Measurements from ENCODE around the gene LHFPL2. TPM values are rescaled to one million over a fixed set of nuclear protein-coding genes. Genes with fewer than 3 reads are reported as not detected.
"Not testable (repeated sequence)": the region's sequence is repeated elsewhere in the genome, so short reads cannot be mapped to it uniquely, and the experiment has no call there.

LHFPL2 gene
- total RNA-seq, 2 experiments from 2014 or later = 0.20 TPM; not detected in 1

- POLR2A ChIA-PET = no interaction called here
- H3K36me3 Mint-ChIP-seq (ENCODE audit: low read depth) = no peaks in the 10 kb centered on the region
- no peaks in the 10 kb centered on the region for H3K4me1 Mint-ChIP-seq (ENCODE audit: low read depth)
- no peak for DNase-seq
- TF ChIP-seq CTCF (IDR thresholded peaks at IDR 0.05) = no peak
- H3K9me3 Mint-ChIP-seq = peaks cover 6% of the 10 kb centered on the region
- CTCF ChIA-PET = interaction anchor here (0.6 kb wide), 1 partner anchor 380 kb away, joined by 3 read pairs; no protein-coding TSS in a partner anchor
- no peak overlapping the region for H3K27ac Mint-ChIP-seq
- no peak for ATAC-seq
- intact Hi-C loops (cut with micrococcal nuclease) = no loop called here
- H3K27me3 Mint-ChIP-seq = peaks cover 10% of the 10 kb centered on the region
- H3K4me3 Mint-ChIP-seq = no peak overlapping the region
Observed at GRCh38 chr5:78690253-78690972, 41.8 kb upstream of the LHFPL2 start.

- intact Hi-C loops (cut with micrococcal nuclease) = no loop called here
- ATAC-seq (no peak), DNase-seq (no peak)
- Mint-ChIP-seq H3K9me3 (peaks cover 6% of the 10 kb centered on the region), H3K27ac (no peak overlapping the region), H3K27me3 (peaks cover 8% of the 10 kb centered on the region), H3K4me1 (ENCODE audit: low read depth) (no peaks in the 10 kb centered on the region), H3K4me3 (no peak overlapping the region), H3K36me3 (ENCODE audit: low read depth) (no peaks in the 10 kb centered on the region)
- ChIA-PET POLR2A (no interaction called here), CTCF (no interaction called here)
- no peak for TF ChIP-seq CTCF (IDR thresholded peaks at IDR 0.05)
Observed at GRCh38 chr5:78689540-78690252, 41.1 kb upstream of the LHFPL2 start.

- H3K4me3 Mint-ChIP-seq; H3K36me3 Mint-ChIP-seq (ENCODE audit: low read depth); DNase-seq; H3K9me3 Mint-ChIP-seq; H3K27ac Mint-ChIP-seq; H3K4me1 Mint-ChIP-seq (ENCODE audit: low read depth); ATAC-seq; POLR2A ChIA-PET; intact Hi-C loops (cut with micrococcal nuclease); CTCF ChIA-PET: not testable (repeated sequence)
- peaks cover 12% of the 10 kb centered on the region for H3K27me3 Mint-ChIP-seq
Observed at GRCh38 chr5:78687514-78687913, 38.9 kb upstream of the LHFPL2 start.

GRCh38 chr5:78683905-78684304 lies 35.3 kb upstream of the LHFPL2 start:
- POLR2A ChIA-PET; CTCF ChIA-PET; H3K27ac Mint-ChIP-seq; ATAC-seq; H3K36me3 Mint-ChIP-seq (ENCODE audit: low read depth); intact Hi-C loops (cut with micrococcal nuclease); DNase-seq; H3K4me3 Mint-ChIP-seq; H3K4me1 Mint-ChIP-seq (ENCODE audit: low read depth); H3K9me3 Mint-ChIP-seq: not testable (repeated sequence)
- peaks cover 11% of the 10 kb centered on the region for H3K27me3 Mint-ChIP-seq

- no peak for ATAC-seq
Observed at GRCh38 chr5:78679905-78680304, 31.3 kb upstream of the LHFPL2 start.

More at GRCh38 chr5:78679905-78680304, 31.3 kb upstream of the LHFPL2 start:
- Mint-ChIP-seq H3K27me3 (peaks cover 7% of the 10 kb centered on the region), H3K9me3 (no peaks in the 10 kb centered on the region), H3K27ac (no peak overlapping the region), H3K4me3 (no peak overlapping the region), H3K4me1 (ENCODE audit: low read depth) (no peaks in the 10 kb centered on the region), H3K36me3 (ENCODE audit: low read depth) (no peaks in the 10 kb centered on the region)
- CTCF ChIA-PET = no interaction called here
- TF ChIP-seq CTCF (IDR thresholded peaks at IDR 0.05) = no peak
- POLR2A ChIA-PET = no interaction called here
- DNase-seq = no peak
- intact Hi-C loops (cut with micrococcal nuclease) = no loop called here

Measured in activated CD8-positive, alpha-beta T cell treated with anti-CD3 and anti-CD28 coated beads for 36 hours (primary cell).